GM19452 (cell line): ENCODE measurements around the gene AVEN.
"Not testable (repeated sequence)": the region's sequence is repeated elsewhere in the genome, so short reads cannot be mapped to it uniquely, and the experiment has no call there.

Experiments
- ATAC-seq: cut with Tn5 transposase; IDR thresholded peaks from one replicate; pipeline ENCODE4 v1.9.1; 2021; ENCODE audit not compliant: unreplicated experiment

The AVEN gene

DNA sequence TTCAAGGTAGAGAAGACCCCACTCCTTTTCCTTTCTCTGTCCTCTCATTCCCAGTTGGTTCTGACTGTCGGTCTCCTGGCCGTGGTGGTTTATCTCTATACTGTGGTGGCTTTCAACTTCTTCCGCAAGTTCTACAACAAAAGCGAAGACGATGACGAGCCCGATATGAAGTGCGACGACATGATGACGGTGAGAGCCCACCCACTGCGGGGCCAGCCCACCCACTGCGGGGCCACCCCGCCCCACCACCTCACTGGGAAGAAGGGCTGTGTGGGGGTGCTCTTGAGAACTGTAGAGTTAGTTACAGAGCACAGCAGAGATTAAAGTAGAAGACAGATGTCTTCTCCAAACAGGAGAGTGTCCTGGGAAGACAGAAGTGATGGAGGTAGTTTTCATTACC, 181.3 kb downstream of the AVEN start:
- no peak for ATAC-seq

DNA sequence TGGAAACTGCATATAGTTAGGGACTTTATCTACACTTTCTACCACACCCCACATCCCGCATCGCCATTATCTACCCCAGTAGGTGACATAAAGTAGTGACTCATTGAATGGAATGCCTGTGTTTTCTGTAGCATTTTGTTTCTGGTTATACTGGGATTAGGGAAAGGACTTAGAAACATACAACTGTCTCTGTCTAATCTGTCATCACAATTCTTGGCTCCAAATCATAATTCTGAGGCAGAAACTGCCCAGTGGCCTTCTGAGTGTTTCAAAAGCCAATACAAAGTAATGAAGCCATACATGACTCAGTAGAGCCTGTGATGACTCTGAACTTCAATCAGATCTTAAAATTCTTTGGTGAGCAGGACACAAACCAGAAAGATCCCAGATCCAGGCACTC, 186.4 kb downstream of the AVEN start:
- ATAC-seq: no peak

DNA sequence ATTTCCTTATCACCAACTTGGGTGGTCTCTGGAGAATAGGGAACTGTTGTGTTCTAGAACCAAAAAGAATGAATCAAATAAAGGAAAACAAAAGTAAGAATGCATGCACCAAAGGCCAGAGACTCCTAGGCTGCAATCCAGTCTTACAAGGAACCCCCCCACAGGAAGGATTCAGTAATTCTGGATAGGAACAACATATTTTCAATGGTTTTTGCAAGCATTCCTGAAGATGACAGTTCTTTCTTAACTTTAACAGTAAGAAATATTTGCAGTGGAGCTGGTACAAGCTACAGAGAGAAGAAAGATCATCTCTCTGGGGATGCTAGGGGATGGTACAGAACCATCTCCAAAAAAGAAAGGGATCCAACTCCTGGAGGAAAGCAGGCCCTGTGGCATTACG, 186.9 kb downstream of the AVEN start:
- no peak for ATAC-seq

DNA sequence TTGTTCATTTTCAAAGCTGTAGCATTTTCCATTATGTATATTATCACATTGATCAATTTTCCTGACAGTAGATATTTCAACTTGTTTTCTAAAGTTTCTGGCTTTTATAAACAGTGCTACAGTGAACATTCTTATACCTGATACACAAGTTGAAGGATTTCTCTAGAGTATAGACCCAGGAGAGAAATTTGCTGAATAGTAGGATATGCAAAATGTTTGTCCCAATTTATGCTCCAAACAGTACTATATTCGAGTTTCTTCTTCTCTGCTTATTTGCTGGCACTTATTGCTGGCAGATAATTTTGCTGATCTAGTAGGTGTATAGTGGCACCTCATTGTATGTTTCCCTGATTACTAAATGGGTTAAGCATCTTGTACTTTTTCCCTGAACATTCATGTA, 187.9 kb downstream of the AVEN start:
- no peak for ATAC-seq

DNA sequence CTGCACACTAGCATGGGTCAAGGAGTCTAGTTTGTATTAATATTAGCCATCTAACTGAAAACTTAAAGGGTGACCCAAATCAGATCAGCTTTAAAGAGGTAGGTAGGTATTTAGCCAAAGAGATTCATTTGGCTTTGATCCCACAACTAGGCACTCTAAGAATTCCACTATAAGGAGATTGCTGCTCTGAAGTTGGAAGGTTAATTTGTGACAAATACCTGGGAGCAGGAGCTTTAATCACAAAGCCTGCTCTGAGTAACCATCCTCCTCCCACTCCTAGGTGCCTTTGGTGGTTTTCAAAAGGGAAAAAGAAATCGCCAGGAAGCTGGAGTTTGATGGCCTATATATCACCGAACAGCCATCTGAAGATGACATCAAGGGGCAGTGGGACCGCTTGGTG, 191.0 kb downstream of the AVEN start:
- ATAC-seq: no peak

DNA sequence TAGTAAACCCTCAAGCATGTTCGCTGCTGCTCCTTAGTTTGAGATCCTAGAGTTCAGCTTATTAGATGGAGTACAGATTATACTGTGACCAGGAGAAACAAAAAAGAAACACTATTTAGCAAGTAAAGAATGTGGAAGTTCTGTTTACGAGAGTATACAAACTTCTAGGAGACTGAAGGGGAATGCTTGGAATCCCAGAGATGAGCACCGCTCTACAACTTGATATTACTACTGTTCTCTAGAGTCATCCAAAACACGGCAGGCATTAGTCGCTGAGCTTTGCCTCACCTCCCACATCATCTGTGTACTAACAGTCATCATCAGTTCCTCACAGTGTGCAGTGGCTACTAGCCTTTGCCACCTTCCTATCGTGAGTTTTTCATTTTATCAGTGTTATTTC, 192.1 kb downstream of the AVEN start:
- ATAC-seq: no peak

DNA sequence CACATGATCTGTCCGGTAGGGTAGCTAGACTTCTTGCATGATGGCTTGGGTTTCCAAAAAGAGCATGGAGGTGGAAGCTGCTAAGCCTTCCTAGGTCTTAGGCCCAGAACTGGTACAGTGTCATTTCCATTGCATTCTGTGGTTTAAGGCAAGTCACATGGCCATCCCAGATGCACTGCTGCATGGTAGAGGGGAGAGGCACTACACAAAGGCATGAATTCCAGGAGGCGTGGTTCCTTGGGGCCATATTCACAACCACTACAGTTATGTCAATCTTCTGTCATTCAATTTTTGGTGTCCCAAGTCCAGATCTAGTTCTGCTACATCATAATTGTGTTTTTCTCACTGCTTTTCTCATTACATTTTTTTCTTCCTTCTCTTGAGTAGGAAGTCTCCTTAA, 192.9 kb downstream of the AVEN start:
- no peak for ATAC-seq

DNA sequence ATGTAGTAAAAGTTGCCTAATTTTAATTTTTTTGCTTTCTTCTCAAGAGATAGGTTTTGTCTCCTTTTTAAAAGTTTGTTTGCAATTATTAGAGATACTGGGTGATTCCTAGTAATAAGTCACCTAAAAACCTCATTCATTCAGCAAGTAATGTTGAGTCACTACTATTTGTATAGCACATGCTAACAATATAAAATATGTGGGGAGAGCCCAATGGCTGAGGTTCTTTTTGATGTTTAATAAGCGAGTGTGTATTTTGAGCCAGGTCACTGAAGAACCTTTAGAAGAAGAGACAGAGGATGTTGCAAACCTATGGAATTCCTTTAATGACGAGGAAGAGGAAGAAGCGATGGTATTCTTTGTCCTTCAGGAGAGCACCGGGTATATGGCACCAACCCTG, 194.4 kb downstream of the AVEN start:
- no peak for ATAC-seq

DNA sequence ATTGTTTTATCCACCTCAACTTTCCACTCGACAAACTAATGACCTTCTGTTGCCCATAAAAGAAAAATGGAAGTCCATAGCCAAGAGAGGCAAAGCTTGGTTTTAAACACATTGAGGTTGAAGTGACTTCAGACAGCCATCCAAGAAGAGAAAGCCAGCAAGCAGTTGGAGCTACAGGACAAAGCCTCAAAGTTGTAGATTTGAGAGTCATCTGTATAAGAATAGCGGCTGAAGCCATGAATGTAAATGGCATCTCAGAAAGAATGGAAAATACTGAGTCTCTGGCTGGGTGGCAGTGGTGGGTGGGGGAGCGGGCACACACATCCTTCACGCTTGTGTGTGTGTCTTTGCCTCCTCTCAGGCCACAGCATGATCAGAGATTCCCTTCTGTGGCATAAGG, 194.8 kb downstream of the AVEN start:
- no peak for ATAC-seq

DNA sequence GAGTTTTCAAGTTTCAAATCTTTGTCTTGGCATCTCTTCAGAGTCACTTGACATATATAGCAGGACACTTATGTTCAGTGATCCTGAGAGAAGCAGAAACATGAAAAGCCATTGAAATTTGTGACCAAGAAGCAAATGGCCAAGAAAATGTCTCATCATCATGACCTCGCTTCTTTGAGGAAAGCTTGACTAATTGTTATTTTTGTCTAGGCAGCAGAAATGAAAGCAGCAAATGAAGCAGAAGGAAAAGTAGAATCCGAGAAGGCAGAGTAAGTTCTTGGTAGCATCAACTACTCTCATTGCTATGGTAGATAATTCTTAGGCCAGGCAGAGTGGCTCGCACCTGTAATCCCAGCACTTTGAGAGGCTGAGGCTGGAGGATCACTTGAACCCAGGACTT, 198.4 kb downstream of the AVEN start:
- no peak for ATAC-seq

DNA sequence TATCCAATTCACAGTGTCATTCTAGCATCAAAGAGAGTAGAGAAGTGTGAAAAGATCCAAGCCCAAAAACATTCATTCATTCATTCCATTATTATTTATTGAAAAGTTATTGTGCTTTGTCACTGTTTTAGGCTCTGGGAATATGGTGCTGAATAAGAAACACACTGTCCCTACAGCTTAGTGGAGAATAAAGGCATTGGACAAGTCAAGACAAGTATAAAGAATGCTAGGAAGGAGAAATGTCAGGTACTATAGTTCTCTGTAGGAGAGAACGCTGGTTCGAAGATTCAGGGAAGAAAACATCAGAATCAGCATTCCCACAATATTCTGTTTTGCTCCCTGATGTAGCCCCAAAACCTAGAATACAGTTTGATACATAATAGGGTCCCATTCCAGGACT, 199.5 kb downstream of the AVEN start:
- no peak for ATAC-seq

DNA sequence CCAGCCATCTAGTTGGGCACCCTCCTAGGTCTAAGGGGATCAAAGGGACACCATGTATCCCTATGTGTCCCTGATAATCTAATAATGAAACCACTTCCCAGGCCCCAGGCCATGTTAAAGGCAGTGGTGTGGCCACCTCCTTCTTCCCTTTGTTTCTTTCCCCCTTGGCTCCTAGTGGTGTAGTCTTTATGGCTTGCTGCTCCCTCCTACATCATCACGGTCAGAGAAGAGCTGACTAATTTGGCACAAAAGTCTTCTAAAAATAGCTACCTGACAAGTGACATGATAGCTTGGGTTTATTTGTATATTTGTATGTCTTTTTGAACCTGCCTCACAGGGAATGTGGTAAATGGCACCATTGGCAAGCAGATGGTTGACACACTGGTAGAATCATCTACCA, 201.7 kb downstream of the AVEN start:
- ATAC-seq: no peak

DNA sequence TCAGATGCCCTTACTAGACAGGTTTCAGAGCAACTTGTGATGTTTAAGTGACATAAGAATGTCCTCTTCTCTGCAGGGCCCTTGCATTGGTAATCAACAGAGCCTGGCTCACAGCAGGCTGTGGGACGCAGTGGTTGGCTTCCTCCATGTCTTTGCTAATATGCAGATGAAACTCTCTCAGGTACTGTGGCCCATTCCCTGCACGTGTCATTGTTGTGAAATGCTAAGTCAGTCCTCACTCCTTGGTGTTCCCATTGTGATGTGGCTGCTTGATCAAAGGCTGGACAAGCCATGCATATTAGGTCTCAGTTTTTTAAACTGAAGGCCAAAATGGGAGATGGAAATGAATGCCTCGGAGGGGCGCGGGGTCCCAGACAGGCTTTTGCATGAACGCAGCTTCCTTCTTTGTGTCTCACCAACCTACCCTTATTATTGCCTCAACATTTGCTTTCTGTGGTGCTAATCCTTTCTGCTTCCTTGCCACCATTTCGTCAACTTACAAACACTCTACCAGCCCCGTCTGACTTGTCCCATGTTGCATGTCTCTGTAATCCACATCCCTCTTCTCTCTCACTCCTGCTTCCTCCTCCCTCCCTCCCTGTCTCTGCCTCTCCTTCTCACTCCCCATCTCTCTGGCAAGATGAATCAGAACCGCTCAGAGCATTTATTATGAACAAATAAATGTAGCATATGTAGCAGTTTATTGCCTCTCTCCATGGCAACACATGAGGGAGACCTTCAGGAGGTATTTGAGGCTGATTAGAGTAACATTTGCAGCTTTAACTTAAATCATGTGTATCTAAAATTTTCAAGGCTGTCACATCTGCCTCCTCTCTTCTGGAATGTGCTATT, 203.9 kb downstream of the AVEN start:
- no peak for ATAC-seq

DNA sequence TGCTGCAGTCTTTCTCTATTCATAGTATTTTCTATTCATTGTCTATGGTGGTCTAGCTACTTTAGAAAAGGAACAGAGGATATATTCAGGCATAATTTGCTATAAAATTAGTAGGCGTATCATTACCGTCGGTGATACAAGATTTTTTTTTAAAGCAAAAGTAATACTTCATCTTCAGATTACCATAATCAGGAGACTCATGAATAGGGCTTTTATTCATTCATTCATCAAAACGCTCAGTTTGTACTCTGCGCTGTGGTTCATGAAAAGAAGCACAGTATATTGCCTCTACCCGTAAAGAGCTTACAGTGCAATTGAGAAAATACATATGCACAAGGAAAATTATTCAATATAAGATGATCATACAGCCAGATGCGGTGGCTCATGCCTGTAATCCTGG, 207.4 kb downstream of the AVEN start:
- no peak for ATAC-seq

DNA sequence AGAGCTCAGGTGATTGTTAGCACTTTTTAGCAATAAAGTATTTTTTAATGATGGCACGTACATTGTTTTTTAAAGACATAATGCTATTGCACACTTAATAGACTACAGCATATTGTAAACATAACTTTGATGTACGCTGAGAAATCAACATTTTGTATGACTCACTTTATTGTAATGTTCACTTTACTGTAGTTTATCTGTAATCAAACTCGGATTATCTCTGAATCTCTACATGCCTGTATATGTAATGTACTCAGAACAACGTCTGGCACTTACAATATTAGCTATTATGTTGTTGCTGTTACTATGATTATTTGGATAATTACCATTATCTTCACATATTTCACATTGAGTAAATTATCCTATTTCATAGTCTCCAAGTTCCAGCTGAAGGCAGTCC, 208.7 kb downstream of the AVEN start:
- no peak for ATAC-seq

DNA sequence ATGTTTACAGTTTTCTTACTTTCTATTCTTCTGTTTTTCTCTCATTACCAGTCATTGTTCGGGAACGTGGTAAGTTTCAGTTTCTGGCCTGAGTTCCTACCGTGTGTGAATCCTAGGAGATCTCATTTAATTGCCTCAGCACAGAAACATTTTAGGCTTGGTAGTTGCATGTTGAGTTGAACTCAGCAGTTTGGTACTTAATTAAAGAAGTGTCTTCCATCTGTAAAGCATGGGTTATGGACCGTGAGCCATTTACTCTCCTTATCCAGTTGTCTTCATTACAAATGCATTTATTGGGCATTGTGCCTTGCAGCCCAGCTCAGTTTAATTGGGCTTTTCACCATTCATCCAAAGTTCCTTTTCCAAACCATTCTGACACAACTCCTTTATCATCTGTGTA, 212.8 kb downstream of the AVEN start:
- ATAC-seq: no peak

DNA sequence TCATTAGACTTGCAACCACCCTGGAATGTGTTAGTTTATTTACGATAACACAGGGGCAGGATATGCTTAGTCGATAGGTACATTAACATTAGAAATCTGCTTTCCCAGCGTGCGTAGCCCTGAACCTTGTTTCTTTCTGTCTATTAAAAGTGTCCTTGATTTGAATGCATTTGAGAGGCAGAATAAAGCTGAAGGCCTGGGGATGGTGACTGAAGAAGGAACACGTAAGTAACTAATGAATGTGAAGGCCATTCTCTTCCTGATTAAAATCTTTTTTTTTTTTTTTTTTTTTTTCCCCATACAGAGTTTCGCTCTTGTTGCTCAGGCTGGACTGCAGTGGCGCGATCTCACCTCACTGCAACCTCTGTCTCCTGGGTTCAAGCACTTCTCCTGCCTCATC, 213.6 kb downstream of the AVEN start:
- no peak for ATAC-seq

DNA sequence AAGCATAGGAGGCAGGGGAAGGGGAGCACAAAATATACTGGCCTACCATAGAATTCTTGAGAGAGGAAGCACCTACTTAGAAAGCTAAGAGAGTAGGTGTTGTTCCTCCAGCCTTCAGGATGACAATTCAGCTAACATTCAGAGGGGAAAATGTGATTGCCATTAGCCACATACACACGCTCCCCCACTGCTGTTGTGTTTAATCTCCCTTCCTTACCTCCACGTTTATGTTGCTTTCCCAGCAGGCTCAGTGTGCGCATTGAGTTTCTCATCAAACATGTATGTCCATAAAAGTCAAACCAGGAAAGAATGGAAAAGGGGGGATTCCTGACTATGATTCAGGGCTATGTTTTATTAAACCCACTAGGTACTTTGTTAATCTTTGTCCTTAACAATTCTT, 215.9 kb downstream of the AVEN start:
- no peak for ATAC-seq

DNA sequence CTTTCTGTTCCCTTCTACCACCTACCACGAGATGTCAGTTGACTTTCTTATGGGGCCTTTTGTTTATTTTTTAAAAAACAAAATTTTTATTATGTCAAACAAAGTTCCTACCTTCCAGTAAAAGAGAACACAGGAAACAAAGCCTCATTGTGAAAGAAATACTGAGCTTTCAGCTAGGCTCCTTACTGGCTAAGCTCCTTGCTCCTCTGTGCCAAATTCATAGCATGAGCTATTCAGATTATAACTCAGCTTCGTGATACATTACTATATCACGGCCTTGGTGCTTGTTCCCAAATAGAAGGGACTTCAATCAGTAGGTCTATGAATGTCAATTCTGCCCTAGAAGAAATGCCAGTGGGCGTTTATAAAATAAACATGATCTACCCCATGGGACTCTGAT, 216.5 kb downstream of the AVEN start:
- ATAC-seq: no peak

DNA sequence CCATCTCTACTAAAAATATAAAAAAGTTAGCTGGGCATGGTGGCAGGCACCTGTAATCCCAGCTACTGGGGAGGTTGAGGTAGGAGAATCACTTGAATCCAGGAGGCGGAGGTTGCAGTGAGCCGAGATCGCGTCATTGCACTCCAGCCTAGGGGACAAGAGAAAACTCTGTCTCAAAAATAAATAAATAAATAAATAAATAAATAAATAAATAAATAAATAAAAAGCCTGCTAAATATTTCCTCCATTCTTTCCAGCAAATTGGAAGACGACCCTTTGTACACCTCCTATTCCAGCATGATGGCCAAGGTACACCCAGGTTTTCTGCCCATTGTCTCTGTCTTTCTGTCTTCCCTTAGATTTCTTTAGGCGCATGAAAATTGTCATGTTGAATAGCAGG, 219.5 kb downstream of the AVEN start:
- not testable (repeated sequence) for ATAC-seq
